ENCODE measurements around the gene NTRK3. TPM values are rescaled to one million over a fixed set of nuclear protein-coding genes. Genes with fewer than 3 reads are reported as not detected.
A peak's percentile ranks its signal among the peaks of the same experiment; 100 is the strongest.

NTRK3 gene
- total and polyA plus RNA-seq, 12 donors, result 0.45 to 5.6 (median 2.3) TPM

- no peaks in the 10 kb centered on the region for H3K36me3 ChIP-seq
- 74 to 76% methylated on average over 10 of the region's 10 CpGs for WGBS, 2 donors
- ATAC-seq (peak in 4 of 8 donors; percentile 29 to 44 (median 36)), DNase-seq (no peak)
- H3K27me3 ChIP-seq, result no peaks in the 10 kb centered on the region
- no peak overlapping the region for H3K27ac ChIP-seq
- intact Hi-C loops (cut with DNase I), result no loop called here
- no peaks in the 10 kb centered on the region for H3K4me1 ChIP-seq
- H3K4me3 ChIP-seq, result no peak overlapping the region
- H3K9me3 ChIP-seq, result no peaks in the 10 kb centered on the region
- TF ChIP-seq CTCF (IDR thresholded peaks at IDR 0.05), result no peak
Measured at GRCh38 chr15:87902772-87903426, 353.6 kb downstream of the NTRK3 start.

- ATAC-seq, result no peak
Measured at GRCh38 chr15:87901926-87902690, 354.4 kb downstream of the NTRK3 start.

GRCh38 chr15:87901008-87901407, 355.5 kb downstream of the NTRK3 start:
- H3K27me3 ChIP-seq, result no peaks in the 10 kb centered on the region
- intact Hi-C loops (cut with DNase I), result no loop called here
- H3K4me3 ChIP-seq, result no peak overlapping the region
- H3K27ac ChIP-seq, result no peak overlapping the region
- DNase-seq, result no peak
- ATAC-seq, result no peak
- H3K36me3 ChIP-seq, result no peaks in the 10 kb centered on the region
- 62 to 71% methylated on average over 1 of the region's 1 CpG for WGBS, 2 donors
- TF ChIP-seq CTCF (IDR thresholded peaks at IDR 0.05), result no peak
- H3K4me1 ChIP-seq, result no peaks in the 10 kb centered on the region
- H3K9me3 ChIP-seq, result no peaks in the 10 kb centered on the region

More at GRCh38 chr15:87901926-87902690, 354.4 kb downstream of the NTRK3 start:
- DNase-seq, result no peak
- Histone ChIP-seq H3K4me1 (no peaks in the 10 kb centered on the region), H3K36me3 (no peaks in the 10 kb centered on the region), H3K9me3 (no peaks in the 10 kb centered on the region), H3K27me3 (no peaks in the 10 kb centered on the region), H3K27ac (no peak overlapping the region), H3K4me3 (no peak overlapping the region)
- intact Hi-C loops (cut with DNase I), result no loop called here
- 56 to 66% methylated on average over 3 of the region's 3 CpGs for WGBS, 2 donors
- TF ChIP-seq CTCF (IDR thresholded peaks at IDR 0.05), result no peak

- Histone ChIP-seq H3K4me3 (no peak overlapping the region), H3K36me3 (no peaks in the 10 kb centered on the region), H3K27me3 (no peaks in the 10 kb centered on the region), H3K27ac (no peak overlapping the region), H3K4me1 (no peaks in the 10 kb centered on the region), H3K9me3 (no peaks in the 10 kb centered on the region)
- WGBS, 2 donors, result 51 to 60% methylated on average over 4 of the region's 4 CpGs
- DNase-seq (no peak), ATAC-seq (no peak)
- no peak for TF ChIP-seq CTCF (IDR thresholded peaks at IDR 0.05)
- intact Hi-C loops (cut with DNase I), result no loop called here
Measured at GRCh38 chr15:87896936-87897335, 359.6 kb downstream of the NTRK3 start.
